K562 (cell line): ENCODE data around the gene INHBE.

Experiments
- CTCF ChIP-seq, 3 experiments: IDR thresholded peaks in 2 of 3; conservative IDR thresholded peaks in 1 of 3; 2 replicates each; pipeline ENCODE4 v1.5.1; 2011 to 2012; ENCODE audit warnings: low read length in 3 of 3, mild to moderate bottlenecking in 3 of 3, control low read depth in 2 of 3, improper control_type of control experiment in 1 of 3, inconsistent platforms in 1 of 3, low read depth in 1 of 3, mixed read lengths in 1 of 3, moderate library complexity in 1 of 3; ENCODE audit not compliant: insufficient read depth in 2 of 3
- RBM25 ChIP-seq: fragments of 200-400 bp; formaldehyde crosslinking; IDR thresholded peaks from 2 replicates; pipeline ENCODE4 v1.6.1; 2018; ENCODE audit warnings: low read length, low read depth, moderate library complexity; ENCODE audit not compliant: severe bottlenecking
- SP2 ChIP-seq: IDR thresholded peaks from 2 replicates; pipeline ENCODE4 v1.6.1; 2011; ENCODE audit warnings: mild to moderate bottlenecking, low read depth, low read length, moderate library complexity; ENCODE audit not compliant: poor library complexity, severe bottlenecking; ENCODE audit errors: extremely low read depth

- no peak for TF ChIP-seq CTCF (IDR thresholded peaks at IDR 0.05 in 2 of 3, conservative IDR thresholded peaks at IDR 0.05 in 1 of 3; ENCODE audit: insufficient read depth in 2 of 3, low read depth in 1 of 3, low read length in 3 of 3)
- no peak for TF ChIP-seq RBM25
- TF ChIP-seq SP2: no peak
Measured at GRCh38 chr12:57474862-57475261, 19.8 kb downstream of the INHBE start.
